ENCODE data around the gene DNAH2. TPM values are rescaled to one million over a fixed set of nuclear protein-coding genes. Genes with fewer than 3 reads are reported as not detected.

The DNAH2 gene
- total and polyA plus RNA-seq, 2 of the 8 experiments (the other 6 are each of a cell fraction or from before 2014, with no cell fraction given) = 0.13 to 0.18 TPM

DNA sequence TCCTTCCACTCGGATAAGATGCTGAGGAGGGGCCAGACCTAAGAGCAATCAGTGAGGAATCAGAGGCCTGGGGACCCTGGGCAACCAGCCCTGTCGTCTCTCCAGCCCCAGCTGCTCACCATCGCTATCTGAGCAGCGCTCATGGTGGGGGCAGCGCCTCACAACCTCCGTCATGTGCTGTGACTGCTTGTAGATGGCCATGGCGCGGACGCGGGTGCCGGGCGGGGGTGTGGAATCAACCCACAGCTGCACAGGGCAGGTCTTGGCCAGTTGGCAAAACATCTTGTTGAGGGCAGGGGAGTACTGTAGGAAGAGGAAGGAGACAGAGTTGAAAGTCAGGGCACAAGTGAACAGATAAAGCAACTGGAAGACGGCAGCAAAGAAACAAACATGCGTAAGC lies 42.6 kb upstream of the DNAH2 start:
- no peak overlapping the region for H2AK5ac ChIP-seq (ENCODE audit: low read depth, low read length)
- H2BK20ac ChIP-seq (ENCODE audit: low read length) = no peak overlapping the region
- no peak overlapping the region for H2BK5ac ChIP-seq (ENCODE audit: low read depth, low read length)
- H2BK12ac ChIP-seq (ENCODE audit: low read depth, low read length) = no peak overlapping the region
- no peak overlapping the region for H3K4me2 ChIP-seq (ENCODE audit: insufficient read depth in 1 of 2, low read depth in 2 of 2, low read length in 2 of 2)
- peaks cover 4% of the 10 kb centered on the region in 2 experiments for H4K20me1 ChIP-seq (replicated peaks in 1 of 2; ENCODE audit: control insufficient read depth in 1 of 2, insufficient read depth in 2 of 2, low read length in 2 of 2)
- no peak overlapping the region for H3K9ac ChIP-seq (replicated peaks in 1 of 4; ENCODE audit: extremely low read depth in 1 of 4, low read depth in 3 of 4, low read length in 3 of 4)
- H3K4ac ChIP-seq (replicated peaks; ENCODE audit: insufficient read length, low read depth, low read length) = no peak overlapping the region
- H3K79me1 ChIP-seq (ENCODE audit: low read depth, low read length) = peaks cover 2% of the 10 kb centered on the region; the same call in 1 of the 2 replicates
- no peak overlapping the region for H3K23ac ChIP-seq (ENCODE audit: insufficient read length)
- peaks cover 31 to 60% (median 47%) of the 10 kb centered on the region in 4 experiments for H3K36me3 ChIP-seq (ENCODE audit: control insufficient read depth in 2 of 4, insufficient read depth in 4 of 4, low read length in 3 of 4)
- FAIRE-seq (no peak), DNase-seq (ENCODE audit: low read depth in 1 of 2, low spot score in 2 of 2) (no peak)
- no peak overlapping the region for H4K5ac ChIP-seq (ENCODE audit: insufficient read length, low read depth, low read length)
- no peak overlapping the region for H4K8ac ChIP-seq (ENCODE audit: extremely low read depth, insufficient read depth, low read length)
- H3K9me3 ChIP-seq (ENCODE audit: insufficient read depth in 2 of 2, low read depth in 1 of 2, low read length in 1 of 2) = peaks cover 5 to 13% of the 10 kb centered on the region in 2 experiments; a peak in 2 of 4 replicates
- no peaks in the 10 kb centered on the region for H3K23me2 ChIP-seq (ENCODE audit: low read depth, low read length)
- H3K4me3 ChIP-seq (ENCODE audit: extremely low read depth in 1 of 4, insufficient read depth in 2 of 4, low read depth in 3 of 4, low read length in 4 of 4) = no peak overlapping the region
- no peak overlapping the region for H3K18ac ChIP-seq (ENCODE audit: extremely low read depth, low read length)
- no peak overlapping the region for H2BK15ac ChIP-seq (ENCODE audit: low read length)
- ChIA-PET POLR2A (ENCODE audit: partially characterized antibody) (interaction anchor here (5.5 to 79.4 kb wide), 3 partner anchors 8 to 90 kb away, joined by 36 to 2272 read pairs (median 2272); partner anchors contain the start of genes ATP1B2, FXR2, MPDU1 and SAT2), CTCF (ENCODE audit: partially characterized antibody) (interaction anchor here (0.9 to 15.7 kb wide), 6 partner anchors 8 to 86 kb away, joined by 3 to 332 read pairs (median 68); partner anchors contain the start of genes SAT2, SHBG, TP53 and WRAP53)
- 90% methylated on average over 14 of the region's 14 CpGs; no CpG with 5 or more reads in 1 of the 2 experiments for WGBS, 2 experiments (ENCODE audit: extremely low coverage in 1 of 2, insufficient coverage in 1 of 2, insufficient read length in 1 of 2, insufficient replicate concordance in 2 of 2, low coverage in 1 of 2, low lambda C conversion rate in 2 of 2, missing lambda C conversion rate in 1 of 2)
- peaks cover 0 to 12% of the 10 kb centered on the region in 2 experiments; a peak in 2 of 4 replicates for H3K79me2 ChIP-seq (ENCODE audit: control insufficient read depth in 1 of 2, insufficient read depth in 2 of 2, low read length in 2 of 2)
- H3K27ac ChIP-seq (ENCODE audit: low read depth, low read length) = no peak overlapping the region; the same call in 1 of the 2 replicates
- no peak overlapping the region for H3K56ac ChIP-seq (replicated peaks; ENCODE audit: insufficient read length, low read depth, low read length)
- H2AFZ ChIP-seq (ENCODE audit: low read length) = no peak overlapping the region
- peaks cover 5 to 18% (median 12%) of the 10 kb centered on the region in 4 experiments for H3K4me1 ChIP-seq (replicated peaks in 1 of 4; ENCODE audit: control insufficient read depth in 3 of 4, insufficient read depth in 4 of 4, low read length in 3 of 4)
- H2BK120ac ChIP-seq (replicated peaks; ENCODE audit: low read depth, low read length) = no peak overlapping the region
- no peak overlapping the region for H4K91ac ChIP-seq (replicated peaks; ENCODE audit: insufficient read length, low read length)
- no peaks in the 10 kb centered on the region for H3K27me3 ChIP-seq (replicated peaks in 1 of 4; ENCODE audit: control insufficient read depth in 3 of 4, extremely low read depth in 1 of 4, insufficient read depth in 3 of 4, low read length in 3 of 4)
- no peak overlapping the region for H3K14ac ChIP-seq (ENCODE audit: insufficient read length)
- TF ChIP-seq BCL11A (IDR thresholded peaks at IDR 0.05; ENCODE audit: low read depth in 2 of 2, low read length in 2 of 2) = no peak
- TF ChIP-seq TEAD4 (IDR thresholded peaks at IDR 0.05; ENCODE audit: low read depth, low read length) = no peak
- no peak for TF ChIP-seq JUN (IDR thresholded peaks at IDR 0.05; ENCODE audit: low read depth, low read length)
- TF ChIP-seq RAD21 (IDR thresholded peaks at IDR 0.05 in 1 of 2, conservative IDR thresholded peaks at IDR 0.05 in 1 of 2; ENCODE audit: low read depth in 2 of 2, low read length in 2 of 2) = no peak
- TF ChIP-seq KDM4A (IDR thresholded peaks at IDR 0.05; ENCODE audit: low read depth, low read length, severe bottlenecking) = no peak
- TF ChIP-seq KDM5A (IDR thresholded peaks at IDR 0.05; ENCODE audit: low read length) = no peak
- no peak for TF ChIP-seq GTF2F1 (IDR thresholded peaks at IDR 0.05; ENCODE audit: borderline replicate concordance, low read depth, low read length)
- TF ChIP-seq PHF8 (conservative IDR thresholded peaks at IDR 0.05; ENCODE audit: low read depth, low read length) = no peak
- no peak for TF ChIP-seq CEBPB (IDR thresholded peaks at IDR 0.05; ENCODE audit: low read depth, low read length)
- no peak for TF ChIP-seq FOSL1 (IDR thresholded peaks at IDR 0.05; ENCODE audit: insufficient read depth, low read depth, low read length)
- TF ChIP-seq RFX5 (IDR thresholded peaks at IDR 0.05; ENCODE audit: borderline replicate concordance, low read depth, low read length) = no peak
